Right cardiac atrium (tissue), 5 donors: ENCODE results near the gene PHACTR2. TPM values are rescaled to one million over a fixed set of nuclear protein-coding genes. Genes with fewer than 3 reads are reported as not detected.
"Not testable (repeated sequence)": the region's sequence is repeated elsewhere in the genome, so short reads cannot be mapped to it uniquely, and the experiment has no call there.

Experiments
- ATAC-seq, 2 donors: fragments of 200-7000 bp; cut with Tn5 transposase; one replicate each; pipeline versions ENCODE4 v1.8.0 to v1.9.1; 2020; ENCODE audit warnings: moderate library complexity in 2 of 2, mild to moderate bottlenecking in 1 of 2
- DNase-seq, 3 donors: peaks; one replicate each; pipeline ENCODE4 v3.0.0-alpha.2; 2020
- H3K27ac ChIP-seq: one replicate; pipeline ENCODE4 v1.5.1; 2013; ENCODE audit warnings: mild to moderate bottlenecking, low read length, control low read depth, moderate library complexity
- H3K27me3 ChIP-seq: one replicate; pipeline ENCODE4 v1.6.1; 2013; ENCODE audit not compliant: control insufficient read depth, insufficient read depth
- H3K4me1 ChIP-seq: one replicate; pipeline ENCODE4 v1.6.1; 2013; ENCODE audit warnings: low read length; ENCODE audit not compliant: control insufficient read depth, insufficient read depth
- H3K4me3 ChIP-seq: one replicate; pipeline ENCODE4 v1.5.1; 2013; ENCODE audit warnings: low read length, control low read depth
- H3K9me3 ChIP-seq: one replicate; pipeline ENCODE4 v1.6.1; 2013; ENCODE audit warnings: low read length; ENCODE audit not compliant: control insufficient read depth
- WGBS: extraction: QIAGEN DNeasy Blood & Tissue Kit; methylation state at CpG from one replicate; pipeline ENCODE4 v1.1.7; 2013; 5-methylcytosine and 5-hydroxymethylcytosine counted together
- intact Hi-C, 4 donors: fragments of 100-400 bp; cut with DNase I; formaldehyde crosslinking; loops; one replicate each; pipeline versions ENCODE4 v1.11.0 to v1.14.0; 2022 to 2023
- polyA plus RNA-seq: library from polyadenylated mRNA; stranded (reverse); fragments of 200-250 nt; gene quantifications from one replicate; pipeline ENCODE4 v1.2.3, GENCODE V29; 2013
- total RNA-seq, 4 donors: library from RNA; stranded (reverse); fragmentation: NEBNext Ultra II Directional; extraction: Animal tissue kit (Norgen Biotek cat#: 25700); gene quantifications; one replicate each; pipeline ENCODE4 v1.2.1, GENCODE V29; 2021
- donor health status: healthy with polysubstance abuse.
- donor health status: DM: no; HTN: yes; CAD: no.
- donor health status: DM: no; HTN: no; CAD: no.
- donor health status: DM: no; HTN: yes; CAD: no; lungs with severe emphysema.
- donor health status: DM: yes; HTN: yes; CAD: no.

The PHACTR2 gene
- total and polyA plus RNA-seq, 5 donors: 10.7 to 75.7 (median 49.7) TPM

DNA sequence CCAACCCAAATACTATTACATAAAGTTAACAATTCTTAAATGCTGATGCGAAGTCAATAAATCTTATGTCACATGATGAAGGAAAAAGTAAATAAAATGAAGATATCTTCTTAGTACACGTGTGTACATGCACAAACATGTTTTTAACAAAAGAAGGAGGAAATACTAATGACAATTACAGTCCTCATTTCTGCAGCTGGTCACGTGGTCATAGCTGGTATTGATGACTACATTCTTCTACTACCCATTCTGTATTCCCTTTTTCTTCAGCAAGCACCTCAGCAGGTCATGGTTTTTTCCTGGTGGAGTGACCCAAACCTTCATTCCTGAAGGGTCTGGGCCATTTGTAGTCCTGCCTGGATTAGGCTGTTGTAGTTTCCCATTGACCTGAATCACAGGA lies 191.0 kb downstream of the PHACTR2 start:
- H3K27me3 ChIP-seq: not testable (repeated sequence)

DNA sequence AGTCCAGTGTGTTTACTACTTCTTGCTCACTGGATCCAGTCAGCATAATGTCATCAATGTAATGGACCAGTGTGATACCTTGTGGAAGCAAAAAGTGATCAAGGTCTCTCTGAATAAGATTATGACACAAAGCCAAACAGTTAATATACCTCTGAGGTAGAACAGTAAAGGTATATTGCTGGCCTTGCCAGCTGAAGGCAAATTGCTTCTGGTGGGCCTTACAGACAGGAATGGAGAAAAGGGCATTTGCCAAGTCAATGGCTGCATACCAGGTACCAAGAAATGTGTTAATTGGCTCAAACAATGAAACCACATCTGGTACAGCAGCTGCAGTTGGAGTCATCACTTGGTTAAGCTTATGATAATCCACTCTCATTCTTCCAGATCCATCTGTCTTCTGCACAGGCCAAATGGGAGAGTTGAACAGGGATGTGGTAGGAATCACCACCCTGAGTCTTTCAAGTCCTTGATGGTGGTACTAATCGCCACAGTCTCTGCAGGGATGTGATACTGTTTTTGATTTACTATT lies 193.5 kb downstream of the PHACTR2 start:
- H3K4me3 ChIP-seq, ATAC-seq, DNase-seq, H3K4me1 ChIP-seq, intact Hi-C loops, H3K27ac ChIP-seq, H3K9me3 ChIP-seq, H3K27me3 ChIP-seq: not testable (repeated sequence)
- WGBS: 92% methylated on average over 1 of the region's 1 CpG

More for the DNA sequence above, 191.0 kb downstream of the PHACTR2 start:
- H3K27ac ChIP-seq, ATAC-seq, DNase-seq, intact Hi-C loops, H3K4me1 ChIP-seq, H3K4me3 ChIP-seq, H3K9me3 ChIP-seq: not testable (repeated sequence)
- 93% methylated on average over 3 of the region's 3 CpGs for WGBS

- Histone ChIP-seq H3K27ac (no peak overlapping the region), H3K4me3 (no peak overlapping the region), H3K9me3 (no peaks in the 10 kb centered on the region), H3K27me3 (no peaks in the 10 kb centered on the region), H3K4me1 (no peaks in the 10 kb centered on the region)
- intact Hi-C loops: no loop called here
- WGBS: 94% methylated on average over 2 of the region's 2 CpGs
- no peak for ATAC-seq
- no peak for DNase-seq
These were observed 194.4 kb downstream of the PHACTR2 start for GRCh38 chr6:143872201-143872600.

DNA sequence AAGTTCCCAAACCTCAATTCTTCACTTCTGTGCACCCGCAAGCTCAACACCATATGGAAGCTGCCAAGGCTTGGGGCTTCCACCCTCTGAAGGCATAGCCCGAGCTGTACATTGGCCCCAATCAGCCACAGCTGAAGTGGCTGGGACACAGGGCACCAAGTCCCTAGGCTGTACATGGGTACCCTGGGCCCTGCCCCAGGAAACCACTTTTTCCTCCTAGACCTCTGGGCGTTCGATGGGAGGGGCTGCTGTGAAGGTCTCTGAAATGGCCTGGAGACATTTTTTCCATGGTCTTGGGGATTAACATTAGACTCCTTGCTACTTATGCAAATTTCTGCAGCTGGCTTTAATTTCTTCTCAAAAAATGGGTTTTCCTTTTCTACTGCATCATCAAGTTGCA lies 195.8 kb downstream of the PHACTR2 start:
- H3K9me3 ChIP-seq, ATAC-seq, H3K27me3 ChIP-seq, H3K27ac ChIP-seq, H3K4me3 ChIP-seq, intact Hi-C loops, H3K4me1 ChIP-seq, DNase-seq: not testable (repeated sequence)
- 97% methylated on average over 4 of the region's 4 CpGs for WGBS

DNA sequence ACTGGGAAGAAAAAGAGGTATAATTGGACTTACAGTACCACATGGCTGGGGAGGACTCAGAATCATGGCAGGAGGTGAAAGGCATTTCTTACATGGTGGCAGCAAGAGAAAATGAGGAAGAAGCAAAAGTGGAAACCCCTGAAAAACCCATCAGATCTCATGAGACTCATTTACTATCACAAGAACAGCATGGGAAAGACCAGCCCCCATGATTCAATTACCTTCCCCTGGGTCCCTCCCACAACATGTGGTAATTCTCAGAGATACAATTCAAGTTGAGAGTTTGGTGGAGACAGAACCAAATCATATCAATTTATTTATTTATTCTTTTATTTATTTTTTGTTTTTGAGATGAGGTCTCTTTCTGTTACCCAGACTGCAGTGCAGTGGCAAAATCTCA lies 196.7 kb downstream of the PHACTR2 start:
- H3K4me1 ChIP-seq, DNase-seq, H3K9me3 ChIP-seq, ATAC-seq, H3K27ac ChIP-seq, intact Hi-C loops, H3K27me3 ChIP-seq, H3K4me3 ChIP-seq: not testable (repeated sequence)

GRCh38 chr6:143877584-143878271 lies 200.0 kb downstream of the PHACTR2 start:
- Histone ChIP-seq H3K9me3 (no peaks in the 10 kb centered on the region), H3K27me3 (no peaks in the 10 kb centered on the region), H3K4me3 (no peak overlapping the region), H3K27ac (no peak overlapping the region), H3K4me1 (no peaks in the 10 kb centered on the region)
- intact Hi-C loops: no loop called here
- no peak for ATAC-seq
- DNase-seq: no peak
- 96% methylated on average over 1 of the region's 1 CpG for WGBS

- Histone ChIP-seq H3K4me1 (no peaks in the 10 kb centered on the region), H3K4me3 (no peak overlapping the region), H3K27me3 (no peaks in the 10 kb centered on the region), H3K9me3 (no peaks in the 10 kb centered on the region), H3K27ac (no peak overlapping the region)
- whole genome bisulfite sequencing: 95% methylated on average over 3 of the region's 3 CpGs
- intact Hi-C loops: no loop called here
- ATAC-seq (no peak), DNase-seq (no peak)
These were observed 200.6 kb downstream of the PHACTR2 start for GRCh38 chr6:143878272-143878760.

DNA sequence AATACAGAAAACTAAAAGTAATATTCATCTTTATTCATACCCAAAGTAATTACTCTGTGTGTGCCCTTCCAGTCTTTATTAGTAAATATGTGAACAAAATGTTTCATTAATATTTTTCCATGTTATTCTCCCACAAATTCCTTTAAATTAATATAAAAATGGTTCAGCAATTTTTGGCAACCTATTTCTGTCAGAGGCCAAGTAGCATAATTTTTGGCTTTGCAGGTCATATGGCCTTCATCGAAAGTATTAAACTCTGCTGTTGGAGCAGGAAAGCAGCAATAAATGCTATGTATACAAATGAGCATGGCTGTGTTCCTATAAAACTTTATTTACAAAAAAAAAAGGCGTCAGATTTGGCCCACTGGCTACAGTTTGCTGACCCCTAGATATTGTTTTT lies 202.6 kb downstream of the PHACTR2 start:
- no peaks in the 10 kb centered on the region for H3K27me3 ChIP-seq
- 83% methylated on average over 2 of the region's 2 CpGs for WGBS
- DNase-seq: no peak

More for the DNA sequence above, 202.6 kb downstream of the PHACTR2 start:
- intact Hi-C loops: no loop called here
- no peak for ATAC-seq
- no peaks in the 10 kb centered on the region for H3K9me3 ChIP-seq
- H3K4me3 ChIP-seq: no peak overlapping the region
- H3K27ac ChIP-seq: no peak overlapping the region
- H3K4me1 ChIP-seq: no peaks in the 10 kb centered on the region

Other genes with a start within 250 kb of the PHACTR2 start
- gene ADAT2, start 227.3 kb upstream of the PHACTR2 start, total RNA-seq: 1 to 10 TPM; 1.5 to 3.8 (median 2.1) TPM
- 1.6 TPM for gene ADAT2, start 227.3 kb upstream of the PHACTR2 start, polyA plus RNA-seq
- gene PEX3, start 227.2 kb upstream of the PHACTR2 start, total RNA-seq: 10 to 100 TPM; 17.0 to 22.0 (median 20.4) TPM
- 11.9 TPM for gene PEX3, start 227.2 kb upstream of the PHACTR2 start, polyA plus RNA-seq
- gene FUCA2, start 166.2 kb upstream of the PHACTR2 start, total RNA-seq: 10 to 100 TPM; 32.2 to 44.0 (median 38.7) TPM
- 25.1 TPM for gene FUCA2, start 166.2 kb upstream of the PHACTR2 start, polyA plus RNA-seq
- gene LTV1, start 165.4 kb downstream of the PHACTR2 start, total RNA-seq: 10 to 100 TPM; 12.5 to 15.9 (median 12.8) TPM
- 16.0 TPM for gene LTV1, start 165.4 kb downstream of the PHACTR2 start, polyA plus RNA-seq
- not detected for gene ZC2HC1B, start 186.5 kb downstream of the PHACTR2 start, total RNA-seq
- not detected for gene ZC2HC1B, start 186.5 kb downstream of the PHACTR2 start, polyA plus RNA-seq